ENCODE data around the gene SMG7.

The SMG7 gene

DNA sequence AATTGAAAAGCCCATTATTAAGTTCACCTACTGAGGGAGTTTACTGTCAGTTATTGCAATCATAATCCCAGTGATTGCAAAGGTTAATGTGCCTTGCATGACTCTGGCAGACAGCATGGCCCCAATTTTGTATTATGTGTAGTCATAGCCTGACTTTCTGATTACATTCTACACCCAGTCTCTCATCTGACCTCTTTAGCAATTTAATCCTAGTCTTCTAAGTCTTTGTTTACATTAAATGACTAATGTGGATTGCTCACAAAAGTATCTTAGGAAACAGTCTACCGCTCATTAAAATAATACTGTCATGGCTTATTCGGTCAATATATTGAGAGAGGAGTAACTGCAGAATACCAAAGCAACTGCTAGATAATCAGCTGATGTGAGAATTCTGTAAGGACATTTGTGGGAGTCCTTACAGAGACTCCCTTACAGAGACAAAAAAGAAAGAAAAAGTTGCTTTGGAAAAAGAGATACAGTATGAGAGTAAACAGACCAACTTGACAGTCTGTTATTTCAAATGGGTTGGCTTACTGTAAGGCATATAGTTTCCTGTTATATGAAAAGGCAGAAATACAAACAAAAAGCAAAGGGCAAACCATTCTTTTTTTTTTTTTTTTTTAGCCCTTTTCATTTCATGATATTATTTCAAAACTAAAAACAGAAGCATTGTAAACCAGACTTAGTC is 42.8 kb downstream of the SMG7 start:
- peak; percentile 23 for DNase-seq (ENCODE audit: low spot score)

DNA sequence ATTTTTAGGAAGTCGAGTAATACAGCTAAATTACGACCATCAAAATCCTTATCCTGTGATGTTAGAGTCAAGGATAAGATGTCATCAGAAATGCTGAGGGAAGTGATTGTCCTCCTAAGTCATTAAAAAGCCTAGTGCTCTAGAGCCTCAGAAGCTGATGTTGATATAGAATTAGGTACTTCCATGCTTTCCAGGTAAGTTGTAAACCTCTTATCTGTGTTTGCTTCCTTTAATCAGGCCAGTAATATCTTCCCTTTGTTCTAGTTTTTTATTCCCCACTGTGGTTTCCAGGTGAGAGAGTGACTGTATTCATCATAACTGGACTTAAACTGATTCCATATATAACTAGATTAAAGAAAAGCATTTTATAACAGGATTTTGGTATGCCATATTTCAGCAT is 44.4 kb downstream of the SMG7 start:
- no peak for DNase-seq (ENCODE audit: low spot score)

DNA sequence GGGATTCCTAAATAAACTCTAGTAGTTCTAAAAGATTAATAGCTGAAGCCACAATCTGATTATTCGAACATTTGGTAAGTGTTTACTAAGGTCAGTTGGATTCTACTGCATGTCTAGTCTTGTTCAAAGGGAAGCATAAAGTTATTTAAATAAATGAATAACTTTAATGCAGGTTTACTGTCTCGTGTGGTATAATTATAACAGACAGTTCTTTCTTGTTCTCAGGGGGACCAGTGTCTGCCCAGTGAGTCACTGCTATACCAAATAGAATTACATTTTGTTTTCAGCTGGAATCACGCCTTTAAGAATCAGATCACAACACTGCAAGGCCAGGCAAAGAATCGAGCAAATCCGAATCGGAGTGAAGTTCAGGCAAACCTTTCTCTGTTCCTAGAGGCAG is 45.1 kb downstream of the SMG7 start:
- DNase-seq (ENCODE audit: low spot score), result no peak

DNA sequence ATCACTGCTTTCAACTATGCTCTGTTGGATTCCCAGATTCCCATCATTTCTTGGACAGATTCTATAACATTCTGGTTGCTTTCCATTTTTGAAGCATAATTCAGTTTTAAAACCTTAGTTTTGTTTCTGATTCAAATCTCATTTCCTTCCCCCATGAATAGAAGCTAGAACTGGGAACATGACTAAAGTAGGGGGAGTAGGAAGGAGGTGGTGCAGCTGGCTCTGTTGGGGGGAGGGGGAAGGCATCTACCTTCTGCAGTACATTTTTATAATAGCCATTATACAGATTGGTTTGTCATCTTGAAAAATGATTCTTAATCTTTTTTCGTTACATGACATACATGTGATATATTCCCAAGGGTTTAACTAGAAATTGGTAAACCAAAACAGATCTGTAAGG is 48.1 kb downstream of the SMG7 start:
- DNase-seq (ENCODE audit: low spot score), result no peak

DNA sequence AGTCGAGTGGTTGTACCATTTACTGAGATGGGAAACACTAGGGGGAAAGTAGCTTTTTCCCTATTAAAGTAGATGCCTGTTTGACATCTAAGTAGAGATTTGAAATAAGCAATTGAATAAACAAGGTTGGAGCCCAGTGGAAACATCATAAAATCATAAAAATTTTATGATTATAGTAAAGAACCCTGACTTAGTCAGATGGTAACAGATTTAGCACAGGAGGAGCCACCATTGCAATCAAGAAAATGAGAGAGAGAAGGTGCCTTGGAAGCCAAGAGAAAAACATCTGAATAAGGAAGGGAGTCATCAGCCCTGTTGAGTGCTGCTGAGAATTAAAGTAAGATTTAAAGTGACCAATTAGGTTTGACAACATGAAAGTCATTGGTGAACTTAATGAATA is 49.8 kb downstream of the SMG7 start:
- no peak for DNase-seq (ENCODE audit: low spot score)

DNA sequence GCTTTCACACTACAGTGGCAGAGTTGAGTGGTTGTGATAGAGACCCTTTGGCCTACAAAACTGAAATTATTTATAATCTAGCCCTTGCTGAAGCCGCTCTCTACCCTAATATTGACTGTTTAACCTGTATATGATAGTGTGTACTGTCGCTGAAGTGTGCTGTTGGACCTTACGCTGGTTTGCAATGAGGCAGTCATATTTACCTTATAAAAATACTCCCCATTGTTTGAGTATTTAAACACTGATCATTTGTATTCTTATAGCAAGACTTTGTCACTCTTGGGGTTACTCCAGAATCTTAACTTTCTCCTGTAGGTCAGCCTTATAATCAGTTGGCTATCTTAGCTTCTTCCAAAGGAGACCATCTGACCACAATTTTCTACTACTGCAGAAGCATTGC is 56.3 kb downstream of the SMG7 start:
- DNase-seq (ENCODE audit: low spot score), result no peak

DNA sequence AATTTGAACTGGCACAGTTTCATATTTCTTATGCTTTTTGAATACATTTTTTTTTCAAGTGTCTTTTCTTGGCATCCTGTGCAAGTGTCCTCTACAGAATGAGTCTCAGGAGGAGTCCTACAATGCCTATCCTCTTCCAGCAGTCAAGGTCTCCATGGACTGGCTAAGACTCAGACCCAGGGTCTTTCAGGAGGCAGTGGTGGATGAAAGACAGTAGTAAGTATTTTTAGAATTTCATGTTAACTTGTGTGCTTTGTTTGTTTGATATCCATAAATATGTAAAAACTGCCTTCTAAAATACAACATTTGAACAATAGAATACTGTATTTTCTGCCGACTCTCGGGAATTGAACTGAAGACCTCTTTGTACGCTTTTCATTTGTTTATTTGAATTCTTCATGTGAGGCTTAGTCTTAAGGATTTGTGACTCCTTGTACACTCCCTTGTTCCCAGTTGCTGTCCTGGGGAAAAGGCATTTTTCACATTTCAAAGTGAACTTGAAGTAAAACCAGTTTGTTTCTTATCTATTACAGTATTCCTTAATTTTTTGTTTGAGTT is 61.4 kb downstream of the SMG7 start:
- DNase-seq (ENCODE audit: low spot score), result no peak

DNA sequence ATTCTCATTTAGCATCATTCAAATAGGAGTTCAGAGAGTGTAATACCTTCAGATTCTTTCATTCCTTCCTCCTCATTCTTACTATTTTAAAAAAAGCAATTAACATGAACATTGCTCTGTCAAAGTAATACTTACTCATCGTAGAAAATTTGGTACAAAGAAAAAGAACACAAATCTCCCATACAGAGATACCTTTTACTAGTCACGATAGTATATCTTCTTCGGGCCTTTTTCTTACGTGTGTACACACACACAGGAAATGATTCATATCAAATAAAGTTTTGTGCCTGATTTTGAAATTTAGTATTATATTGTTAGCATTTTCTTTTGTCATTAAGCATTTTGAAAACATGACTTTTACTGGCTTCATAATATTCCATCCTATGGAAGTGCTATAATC is 65.1 kb downstream of the SMG7 start:
- no peak for DNase-seq (ENCODE audit: low spot score)

DNA sequence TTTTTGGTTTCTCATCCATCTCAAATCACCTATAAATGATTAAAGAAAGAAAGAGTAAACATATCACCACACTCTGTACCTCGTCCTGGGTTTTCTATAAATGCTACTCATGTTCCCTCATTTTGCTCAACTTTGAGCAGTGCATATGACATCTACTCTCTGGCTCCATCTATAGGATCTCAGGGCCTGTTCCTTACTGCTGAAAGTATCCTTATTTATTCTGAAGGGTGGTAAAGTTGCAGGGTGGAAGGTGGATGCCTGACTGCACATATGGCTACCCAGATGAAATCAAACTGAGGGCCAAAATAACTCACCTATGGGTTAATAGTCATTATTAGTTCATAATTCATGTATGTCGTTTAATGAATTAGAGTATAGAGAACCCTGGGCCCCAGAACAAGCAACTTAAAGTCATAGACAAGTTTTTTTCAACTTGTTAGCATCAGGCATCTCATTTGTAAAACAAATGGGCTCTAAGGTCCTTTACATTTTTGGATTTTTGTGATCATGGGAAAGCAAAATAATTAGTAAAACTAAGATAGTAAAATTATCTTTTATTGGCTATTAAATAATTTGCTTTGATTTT is 71.4 kb downstream of the SMG7 start:
- DNase-seq (ENCODE audit: low spot score), result peak; percentile 63

DNA sequence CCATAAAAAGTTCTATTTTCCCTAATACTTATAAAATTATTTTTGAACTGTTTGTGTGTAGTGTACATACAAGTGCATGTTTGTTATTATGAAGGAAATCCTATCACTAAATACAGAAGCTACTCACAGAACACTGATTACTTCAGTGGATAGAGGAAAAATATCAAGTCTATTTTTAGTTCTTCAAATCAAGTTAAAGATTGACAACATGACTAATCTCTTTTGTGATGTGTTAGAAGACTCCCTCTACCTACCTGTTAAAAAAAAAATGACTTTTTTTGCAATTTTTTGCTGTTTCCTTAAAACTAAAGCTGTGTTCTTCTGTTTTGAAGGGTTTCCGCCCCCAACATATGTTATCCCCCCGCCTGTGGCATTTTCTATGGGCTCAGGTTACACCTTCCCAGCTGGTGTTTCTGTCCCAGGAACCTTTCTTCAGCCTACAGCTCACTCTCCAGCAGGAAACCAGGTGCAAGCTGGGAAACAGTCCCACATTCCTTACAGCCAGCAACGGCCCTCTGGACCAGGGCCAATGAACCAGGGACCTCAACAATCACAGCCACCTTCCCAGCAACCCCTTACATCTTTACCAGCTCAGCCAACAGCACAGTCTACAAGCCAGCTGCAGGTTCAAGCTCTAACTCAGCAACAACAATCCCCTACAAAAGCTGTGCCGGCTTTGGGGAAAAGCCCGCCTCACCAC is 72.4 kb downstream of the SMG7 start:
- no peak for DNase-seq (ENCODE audit: low spot score)

DNA sequence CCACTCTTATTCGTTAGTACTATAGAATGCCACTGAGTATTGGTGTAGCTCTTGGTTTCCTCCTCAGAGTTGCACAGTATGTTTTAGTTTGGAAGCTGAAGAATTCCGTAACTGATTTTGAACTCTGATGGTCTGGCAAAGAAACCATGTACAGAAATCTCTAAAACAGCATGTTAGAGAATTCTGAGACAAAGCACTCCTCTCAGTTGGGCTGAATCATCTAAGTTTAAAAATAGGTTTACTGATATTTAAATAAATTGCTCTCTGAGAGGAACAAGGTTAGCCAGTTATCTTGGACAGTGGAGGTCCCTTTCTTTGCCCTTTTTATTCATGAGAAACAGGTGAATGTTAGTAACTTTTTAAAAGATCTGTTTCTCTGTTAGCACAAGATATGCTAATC is 74.1 kb downstream of the SMG7 start:
- DNase-seq (ENCODE audit: low spot score), result no peak

DNA sequence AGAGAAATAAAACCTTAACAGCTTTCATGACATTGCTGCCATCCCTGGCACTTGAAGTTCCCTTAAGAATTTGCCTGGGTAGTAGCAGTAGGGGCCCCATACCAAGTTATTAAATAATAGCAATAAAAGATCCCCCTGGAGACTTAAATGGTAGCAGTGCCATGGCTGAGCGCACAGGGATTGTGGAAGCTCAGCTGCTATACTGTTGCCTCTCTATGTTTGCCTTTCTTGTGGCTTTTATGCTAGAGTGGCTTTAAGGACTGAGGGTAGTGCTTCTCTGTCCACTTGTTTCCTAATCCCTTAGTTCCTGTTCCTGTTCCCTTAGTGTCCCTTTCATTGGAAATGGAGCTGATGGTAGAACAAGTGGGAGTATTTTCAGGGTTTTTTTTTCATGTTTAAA is 75.8 kb downstream of the SMG7 start:
- no peak for DNase-seq (ENCODE audit: low spot score)

DNA sequence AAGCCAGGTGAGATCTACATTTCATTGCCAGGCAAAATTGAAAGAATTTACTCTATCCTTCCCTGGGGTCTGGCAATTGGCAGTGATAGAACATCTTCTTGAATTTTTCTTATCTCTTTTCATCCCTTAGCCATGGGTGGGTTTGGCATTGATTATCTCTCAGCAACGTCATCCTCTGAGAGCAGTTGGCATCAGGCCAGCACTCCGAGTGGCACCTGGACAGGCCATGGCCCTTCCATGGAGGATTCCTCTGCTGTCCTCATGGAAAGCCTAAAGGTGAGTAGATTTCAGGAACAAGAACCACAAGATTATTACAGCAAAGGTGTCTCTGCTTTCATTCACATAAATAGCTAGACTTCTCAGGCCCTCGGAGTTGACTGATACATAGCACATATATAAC is 78.6 kb downstream of the SMG7 start:
- no peak for DNase-seq (ENCODE audit: low spot score)

DNA sequence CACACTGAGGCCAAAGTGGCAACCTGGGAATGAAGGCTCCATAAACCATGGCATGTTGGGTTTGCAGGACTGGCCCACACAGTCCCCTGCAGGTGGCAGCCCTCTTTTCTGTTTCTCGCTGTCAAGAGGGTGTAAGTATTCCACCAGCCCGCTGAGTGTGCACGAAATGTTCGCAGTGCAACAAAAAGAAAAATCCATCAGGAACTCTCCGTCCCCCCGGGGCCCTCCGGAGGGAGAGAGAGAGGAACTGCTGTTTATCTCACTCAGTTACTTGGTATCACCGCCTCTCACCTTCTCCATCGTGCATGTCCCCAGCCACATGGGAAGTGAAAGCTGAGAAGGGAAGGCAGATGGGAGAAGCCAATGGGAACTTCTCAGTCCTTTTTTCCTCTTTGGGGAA is 79.6 kb downstream of the SMG7 start:
- no peak for DNase-seq (ENCODE audit: low spot score)

DNA sequence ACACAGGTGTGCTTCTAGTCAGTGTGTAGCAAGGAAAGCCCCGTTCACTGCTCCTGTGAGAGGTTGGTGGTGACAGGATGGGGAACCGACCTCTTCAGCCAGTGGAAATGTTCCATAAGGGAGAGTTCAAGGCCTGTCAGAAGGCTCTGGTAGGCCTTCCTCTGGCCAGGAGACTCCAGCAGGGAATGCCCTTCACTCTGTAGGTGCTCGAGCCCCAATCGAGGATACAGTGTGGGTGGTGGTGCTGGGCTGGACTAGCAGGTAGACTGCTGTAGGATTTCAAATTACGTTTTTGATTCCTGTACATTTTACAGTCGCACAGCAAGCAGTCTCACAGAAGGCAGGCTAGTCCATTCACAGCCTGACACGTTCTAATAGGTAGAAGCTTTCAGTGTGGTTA is 80.1 kb downstream of the SMG7 start:
- DNase-seq (ENCODE audit: low spot score), result no peak

DNA sequence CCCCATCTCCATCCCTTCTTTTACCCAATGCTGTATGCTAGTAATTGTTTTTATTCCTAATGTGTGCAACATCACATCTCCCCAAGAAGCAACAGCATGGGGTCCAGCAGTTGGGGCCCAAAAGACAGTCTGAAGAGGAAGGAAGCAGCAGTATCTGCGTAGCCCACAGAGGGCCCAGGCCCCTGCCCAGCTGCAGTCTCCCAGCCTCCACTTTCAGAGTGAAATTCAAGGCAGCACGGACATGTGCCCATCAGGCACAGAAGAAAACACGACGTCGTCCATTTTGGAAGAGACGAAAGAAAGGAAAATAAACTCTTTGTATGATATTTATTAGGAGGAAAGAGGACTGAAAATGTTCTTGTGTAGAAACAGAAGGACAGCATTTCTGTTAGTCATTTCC is 80.6 kb downstream of the SMG7 start:
- DNase-seq (ENCODE audit: low spot score), result no peak

DNA sequence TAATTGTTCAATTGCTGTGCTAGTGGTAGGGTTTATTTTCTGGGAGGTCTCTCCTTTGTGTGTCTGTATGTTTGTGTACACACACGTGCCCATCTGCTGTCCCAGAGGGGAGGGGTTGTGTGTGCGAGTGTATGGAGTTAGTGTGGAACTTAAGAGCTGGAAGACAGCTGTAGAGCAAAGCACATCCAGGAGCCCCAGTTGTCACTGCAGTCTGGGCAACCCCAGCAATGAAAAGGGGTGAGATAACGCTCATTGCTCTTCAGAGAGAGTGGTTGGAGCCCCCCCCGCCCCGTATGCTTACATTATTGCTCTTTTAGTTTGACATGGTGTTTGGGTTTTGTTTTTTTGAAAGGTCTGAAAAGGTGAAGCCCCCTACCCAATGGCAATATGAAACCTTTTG is 81.0 kb downstream of the SMG7 start:
- no peak for DNase-seq (ENCODE audit: low spot score)

DNA sequence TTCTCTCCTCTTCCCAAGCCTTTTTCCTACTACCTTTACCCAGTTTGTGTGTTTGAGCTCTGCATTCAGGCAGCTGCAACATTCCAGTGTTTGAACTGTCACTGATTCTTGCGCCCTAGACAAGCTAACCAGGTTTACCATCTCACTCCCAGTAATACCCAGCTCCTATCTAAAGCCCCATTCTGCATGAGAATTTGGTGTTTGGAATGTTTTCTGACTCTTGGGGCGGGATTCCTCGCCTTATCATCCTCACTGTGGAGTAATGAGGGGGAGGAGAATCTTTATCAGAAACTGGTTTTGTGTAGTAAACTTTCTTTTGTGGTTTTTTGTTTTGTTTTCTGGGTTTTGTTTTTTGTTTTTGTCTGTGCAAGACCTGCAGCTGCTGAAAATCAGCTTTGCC is 81.5 kb downstream of the SMG7 start:
- DNase-seq (ENCODE audit: low spot score), result no peak

DNA sequence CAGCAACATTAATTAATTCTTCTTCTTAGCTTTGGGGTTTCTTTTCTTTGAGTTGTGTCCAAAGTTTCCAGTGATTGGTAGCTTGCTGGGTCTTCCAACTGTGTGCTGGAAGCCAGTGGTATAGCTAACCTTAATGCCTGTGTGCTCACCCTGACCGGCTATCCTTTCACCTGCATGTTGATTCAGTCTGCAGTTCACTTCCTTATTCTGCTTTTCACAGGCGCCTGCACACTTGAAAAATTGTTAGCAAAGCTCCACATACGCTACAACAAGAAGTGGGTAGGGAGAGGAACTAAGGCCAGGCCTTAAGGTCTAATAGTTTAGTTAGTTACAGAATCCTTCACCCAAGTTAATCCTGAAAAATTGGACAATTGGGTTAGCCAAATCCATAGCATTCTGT is 82.3 kb downstream of the SMG7 start:
- DNase-seq (ENCODE audit: low spot score), result no peak

DNA sequence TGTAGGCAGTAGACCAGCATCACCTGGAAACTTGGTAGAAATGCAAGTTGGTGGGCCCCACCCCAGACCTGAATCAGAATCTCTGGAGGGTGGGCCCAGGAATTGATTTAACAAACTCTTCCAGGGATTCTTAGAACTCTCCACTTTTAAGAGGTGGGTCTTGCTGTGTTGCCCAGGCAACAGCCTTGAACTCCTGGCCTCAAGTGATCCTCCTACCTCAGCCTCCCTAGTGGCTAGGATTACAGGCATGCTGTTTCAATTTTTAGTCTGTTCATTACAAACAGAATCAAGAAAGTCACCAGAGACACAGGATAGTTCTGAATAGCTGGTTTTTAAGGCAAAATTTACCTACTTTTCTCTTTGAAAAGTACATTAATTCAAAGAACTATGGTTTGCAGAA is 86.8 kb downstream of the SMG7 start:
- no peak for DNase-seq (ENCODE audit: low spot score)

DNA sequence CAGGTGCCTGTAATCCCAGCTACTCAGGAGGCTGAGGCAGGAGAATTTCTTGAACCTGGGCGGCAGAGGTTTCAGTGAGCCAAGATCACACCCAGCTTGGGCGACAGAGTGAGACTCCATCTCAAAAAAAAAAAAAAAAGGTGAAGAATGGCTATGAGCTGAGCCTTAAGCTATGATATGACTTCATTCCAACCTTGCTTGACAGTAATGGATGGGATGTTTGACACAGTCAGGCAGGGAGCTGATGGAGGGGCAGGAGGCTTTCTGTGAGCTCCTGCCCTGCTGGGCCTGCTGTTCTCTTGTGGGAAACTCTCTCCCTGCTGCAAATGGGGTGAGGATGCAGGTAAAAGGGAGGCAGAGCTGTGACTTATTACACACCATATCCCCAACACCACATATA is 90.4 kb downstream of the SMG7 start:
- DNase-seq (ENCODE audit: low spot score), result no peak

DNA sequence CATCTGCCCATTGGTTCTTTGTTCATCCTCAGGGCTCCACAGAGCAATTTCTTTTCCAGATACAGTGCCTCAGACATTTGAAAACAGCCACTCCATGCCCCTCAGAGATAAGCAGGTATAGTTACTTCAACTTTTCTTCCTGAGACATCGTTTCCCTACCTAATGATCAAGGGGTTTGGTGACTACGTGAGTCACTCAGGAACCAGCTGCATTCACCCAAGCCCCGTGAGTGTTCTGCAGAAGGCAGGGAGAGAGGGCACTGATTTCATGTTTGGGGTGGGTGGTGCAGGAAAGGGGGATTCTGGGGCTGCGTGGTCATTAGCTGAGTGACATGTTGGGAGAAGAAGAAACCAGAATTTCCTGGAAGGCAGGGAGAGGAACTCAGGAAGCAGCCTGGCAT is 93.0 kb downstream of the SMG7 start:
- DNase-seq (ENCODE audit: low spot score), result no peak

DNA sequence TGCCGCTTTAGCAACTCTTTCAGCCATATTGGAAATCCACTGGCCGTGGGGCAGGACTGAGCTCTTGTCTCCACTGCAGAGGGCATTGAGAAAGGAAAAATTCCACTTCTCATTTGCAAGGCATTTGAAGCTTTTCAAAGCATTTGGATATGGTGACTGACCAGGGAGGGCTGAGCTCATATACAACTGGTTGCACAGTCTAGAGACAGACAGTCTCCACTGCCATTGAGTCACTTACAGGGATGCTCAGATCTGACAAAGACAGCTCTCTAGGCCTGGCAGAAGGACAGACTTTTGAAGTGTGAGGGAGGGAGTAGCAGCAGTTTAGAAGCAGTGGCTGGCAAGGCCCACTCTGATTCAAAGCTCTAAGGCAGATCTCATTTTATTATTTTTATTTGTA is 93.7 kb downstream of the SMG7 start:
- DNase-seq (ENCODE audit: low spot score), result peak; percentile 38

DNA sequence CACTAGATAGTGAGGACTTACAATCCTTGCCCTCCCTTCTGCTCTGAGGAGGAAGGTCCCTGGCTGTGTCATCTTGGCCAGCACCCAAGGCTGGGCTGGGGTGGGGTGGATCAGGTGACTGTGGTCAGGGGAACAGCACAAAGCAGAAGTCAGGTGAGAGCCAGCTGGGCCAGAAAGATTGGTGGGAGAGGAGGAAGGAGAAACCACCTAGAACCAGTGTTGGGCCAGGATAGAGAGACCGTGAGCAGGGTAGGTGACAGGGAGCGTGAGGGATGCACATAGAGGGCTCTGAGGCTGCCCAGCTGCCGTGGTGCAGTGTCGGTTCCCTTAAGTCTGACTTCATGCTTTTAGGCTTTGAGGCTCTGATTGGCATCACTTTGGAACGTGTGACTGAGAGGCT is 95.3 kb downstream of the SMG7 start:
- peak; percentile 43 for DNase-seq (ENCODE audit: low spot score)
